Transverse colon (tissue), 4 donors: ENCODE data around the gene MDFIC.

Experiments
- EP300 ChIP-seq: sonication (generic); formaldehyde crosslinking; IDR thresholded peaks from one replicate; pipeline ENCODE4 v1.6.1; 2017; ENCODE audit warnings: antibody characterized with exemption, low read depth
- POLR2A ChIP-seq: fragments of 450-650 bp; IDR thresholded peaks from one replicate; pipeline ENCODE4 v1.6.1; 2016; ENCODE audit warnings: antibody characterized with exemption, mild to moderate bottlenecking, moderate library complexity
- POLR2AphosphoS5 ChIP-seq, 3 donors: sonication (generic); formaldehyde crosslinking; IDR thresholded peaks; one replicate each; pipeline ENCODE4 v1.6.1; 2016; ENCODE audit warnings: antibody characterized with exemption in 3 of 3
- TF ChIP-seq, protein P1 (sequence below), 5 experiments: fragments of 200-600 bp in 3 of 5; fragments of 450-650 bp in 2 of 5; sonication (generic) in 3 of 5; IDR thresholded peaks; 1 replicate in 2 of 5; 2 replicates in 3 of 5; pipeline ENCODE4 v1.5.1; 2016 to 2017; ENCODE audit warnings: antibody characterized with exemption in 5 of 5, inconsistent platforms in 3 of 5, mild to moderate bottlenecking in 2 of 5, moderate library complexity in 1 of 5

DNA sequence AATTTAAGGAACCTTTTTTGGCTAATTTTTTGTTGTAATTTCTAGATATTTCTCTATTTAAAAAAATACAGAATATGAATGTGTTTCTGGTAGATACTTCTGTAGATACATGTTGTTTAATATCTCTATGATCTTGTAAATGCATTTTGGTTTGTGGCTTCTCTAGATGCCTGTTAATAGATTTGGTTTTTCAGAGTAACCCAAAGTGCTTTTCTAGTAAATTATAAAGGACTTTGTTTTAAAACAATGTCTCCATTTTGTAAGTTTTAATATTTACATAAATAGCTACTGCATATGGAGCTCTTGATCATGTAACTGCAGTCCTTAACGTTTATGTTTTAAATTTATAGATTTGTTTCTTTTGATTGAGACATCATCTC, 88.5 kb downstream of the MDFIC start:
- TF ChIP-seq POLR2A = no peak
- TF ChIP-seq, protein P1, sequence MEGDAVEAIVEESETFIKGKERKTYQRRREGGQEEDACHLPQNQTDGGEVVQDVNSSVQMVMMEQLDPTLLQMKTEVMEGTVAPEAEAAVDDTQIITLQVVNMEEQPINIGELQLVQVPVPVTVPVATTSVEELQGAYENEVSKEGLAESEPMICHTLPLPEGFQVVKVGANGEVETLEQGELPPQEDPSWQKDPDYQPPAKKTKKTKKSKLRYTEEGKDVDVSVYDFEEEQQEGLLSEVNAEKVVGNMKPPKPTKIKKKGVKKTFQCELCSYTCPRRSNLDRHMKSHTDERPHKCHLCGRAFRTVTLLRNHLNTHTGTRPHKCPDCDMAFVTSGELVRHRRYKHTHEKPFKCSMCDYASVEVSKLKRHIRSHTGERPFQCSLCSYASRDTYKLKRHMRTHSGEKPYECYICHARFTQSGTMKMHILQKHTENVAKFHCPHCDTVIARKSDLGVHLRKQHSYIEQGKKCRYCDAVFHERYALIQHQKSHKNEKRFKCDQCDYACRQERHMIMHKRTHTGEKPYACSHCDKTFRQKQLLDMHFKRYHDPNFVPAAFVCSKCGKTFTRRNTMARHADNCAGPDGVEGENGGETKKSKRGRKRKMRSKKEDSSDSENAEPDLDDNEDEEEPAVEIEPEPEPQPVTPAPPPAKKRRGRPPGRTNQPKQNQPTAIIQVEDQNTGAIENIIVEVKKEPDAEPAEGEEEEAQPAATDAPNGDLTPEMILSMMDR (IDR thresholded peaks at IDR 0.05) = no peak
- TF ChIP-seq EP300 = no peak
- TF ChIP-seq POLR2AphosphoS5 (IDR thresholded peaks at IDR 0.05) = no peak
